Hypothalamus (tissue), 51 donors: ENCODE results near the gene PDE6B.
A peak's percentile ranks its signal among the peaks of the same experiment; 100 is the strongest.
"Not testable (repeated sequence)": the region's sequence is repeated elsewhere in the genome, so short reads cannot be mapped to it uniquely, and the experiment has no call there.

Experiments
- DNase-seq, 51 donors: peaks; one replicate each; lab custom pipeline; 2025; lab: John Stamatoyannopoulos, UW

The PDE6B gene

GRCh38 chr4:699816-700580 lies 74.6 kb downstream of the PDE6B start:
- DNase-seq = no peak

GRCh38 chr4:700587-701264 lies 75.4 kb downstream of the PDE6B start:
- no peak for DNase-seq

DNA sequence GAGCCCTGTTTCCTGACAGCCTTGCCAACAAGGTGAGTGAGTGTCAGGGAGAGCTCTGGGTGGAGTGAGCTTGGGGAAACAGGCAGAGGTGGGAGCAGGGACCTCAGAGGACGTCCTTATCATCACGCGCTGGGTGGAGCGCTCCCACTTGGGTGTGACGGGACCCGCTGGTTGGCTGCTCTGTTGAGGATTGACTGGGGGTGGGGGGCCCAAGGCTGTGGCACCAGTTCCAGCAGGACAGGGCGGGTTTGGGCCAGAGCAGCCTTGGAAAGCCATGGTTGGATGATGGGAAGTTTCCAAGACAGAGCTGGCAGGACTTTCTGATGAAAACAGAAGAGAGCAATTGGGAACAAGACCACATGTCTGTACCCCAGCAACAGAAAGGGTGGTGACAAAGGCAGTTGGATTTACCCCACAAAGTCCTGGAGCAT lies 77.3 kb downstream of the PDE6B start:
- peak in 3 of 51 donors; percentile 5 to 36 (median 19) for DNase-seq

- no peak for DNase-seq
Measured at GRCh38 chr4:703336-704197, 78.2 kb downstream of the PDE6B start.

- no peak for DNase-seq
Measured at GRCh38 chr4:704198-704891, 79.0 kb downstream of the PDE6B start.

- DNase-seq = no peak
Measured at GRCh38 chr4:704971-705277, 79.6 kb downstream of the PDE6B start.

- peak; percentile 62 to 97 (median 92) for DNase-seq
Measured at GRCh38 chr4:705278-706082, 80.1 kb downstream of the PDE6B start, which contains the start of gene PCGF3. TSS of gene PCGF3 (plus strand) at chr4:705832. CDS start at chr4:733681, 27,849 bp downstream.

DNA sequence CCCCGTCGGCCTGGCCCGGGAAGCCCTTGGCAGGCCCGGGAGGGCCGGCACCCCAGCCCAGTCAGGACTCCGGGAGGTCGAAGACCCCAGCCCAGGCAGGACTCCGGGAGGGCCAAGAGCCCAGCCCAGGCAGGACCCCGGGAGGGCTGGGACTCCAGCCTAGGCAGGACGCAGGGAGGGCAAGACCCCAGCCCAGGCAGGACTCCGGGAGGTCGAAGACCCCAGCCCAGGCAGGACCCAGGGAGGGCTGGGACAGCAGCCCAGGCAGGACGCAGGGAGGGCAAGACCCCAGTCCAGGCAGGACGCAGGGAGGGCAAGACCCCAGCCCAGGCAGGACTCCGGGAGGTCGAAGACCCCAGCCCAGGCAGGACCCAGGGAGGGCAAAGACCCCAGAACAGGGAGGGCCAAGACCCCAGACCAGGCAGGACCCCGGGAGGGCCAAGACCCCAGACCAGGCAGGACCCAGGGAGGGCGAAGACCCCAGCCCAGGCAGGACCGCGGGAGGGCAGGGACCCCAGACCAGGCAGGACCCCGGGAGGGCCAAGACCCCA lies 80.8 kb downstream of the PDE6B start:
- DNase-seq = not testable (repeated sequence)

DNA sequence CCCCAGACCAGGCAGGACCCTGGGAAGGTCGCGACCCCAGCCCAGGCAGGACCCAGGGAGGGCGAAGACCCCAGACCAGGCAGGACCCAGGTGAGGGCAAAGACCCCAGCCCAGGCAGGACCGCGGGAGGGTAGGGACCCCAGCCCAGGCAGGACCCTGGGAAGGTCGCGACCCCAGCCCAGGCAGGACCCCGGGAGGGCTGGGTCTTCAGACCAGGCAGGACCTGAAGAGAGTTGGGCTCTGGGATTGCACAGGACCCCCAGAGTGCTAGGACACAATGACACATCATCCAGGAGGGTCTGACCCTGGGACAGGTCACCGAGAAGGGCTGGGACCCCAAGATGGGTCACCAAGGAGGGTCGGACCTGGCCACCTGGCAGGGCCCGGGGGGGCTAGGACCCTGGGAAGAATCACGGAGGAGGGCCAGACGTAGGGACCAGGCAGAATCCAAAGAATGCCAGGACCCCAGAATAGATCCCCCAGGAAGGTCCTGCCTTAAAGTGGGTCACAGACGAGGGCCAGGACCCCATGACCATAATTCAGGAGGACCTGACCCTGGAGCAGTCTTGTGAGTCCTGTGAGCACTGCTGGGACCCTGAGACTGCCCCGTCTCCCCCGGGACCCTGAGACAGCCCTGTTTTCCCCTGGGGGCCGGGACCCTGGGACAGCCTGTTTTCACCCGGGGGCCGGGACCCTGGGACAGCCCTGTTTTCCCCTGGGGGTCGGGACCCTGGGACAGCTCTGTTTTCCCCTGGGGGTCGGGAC lies 81.6 kb downstream of the PDE6B start:
- DNase-seq = no peak

GRCh38 chr4:707929-708630 lies 82.7 kb downstream of the PDE6B start:
- DNase-seq = no peak

DNA sequence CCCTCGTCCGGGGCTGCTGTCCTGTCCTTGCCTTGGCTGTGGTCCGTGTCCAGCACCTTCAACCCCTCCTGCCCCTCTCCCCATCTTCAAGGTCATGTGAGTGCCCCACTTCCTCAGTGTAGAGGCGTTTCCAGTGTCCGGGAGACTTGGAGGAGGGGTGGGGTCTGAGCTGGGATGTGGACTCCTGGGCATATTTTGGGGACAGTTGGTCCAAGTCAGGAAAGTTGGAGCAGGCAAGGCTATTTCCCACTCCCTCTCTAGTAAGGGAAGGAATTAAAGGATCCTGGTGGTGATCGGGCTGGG lies 83.2 kb downstream of the PDE6B start:
- DNase-seq = no peak

DNA sequence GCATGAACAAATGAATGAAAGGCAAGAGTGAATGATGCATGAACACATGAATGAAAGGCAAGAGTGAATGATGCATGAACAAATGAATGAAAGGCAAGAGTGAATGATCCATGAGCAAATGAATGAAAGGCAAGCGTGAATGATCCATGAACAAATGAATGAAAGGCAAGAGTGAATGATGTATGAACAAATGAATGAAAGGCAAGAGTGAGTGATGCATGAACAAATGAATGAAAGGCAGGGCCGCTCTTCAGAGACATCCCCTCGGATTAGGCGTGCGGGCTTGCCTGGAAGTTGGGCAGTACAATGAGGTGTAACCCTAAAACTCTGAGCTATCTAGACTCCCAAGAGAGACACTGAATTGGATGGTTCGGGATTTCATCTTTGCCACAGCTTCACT lies 84.0 kb downstream of the PDE6B start:
- DNase-seq = no peak

GRCh38 chr4:710116-710515 lies 84.7 kb downstream of the PDE6B start:
- DNase-seq = no peak

DNA sequence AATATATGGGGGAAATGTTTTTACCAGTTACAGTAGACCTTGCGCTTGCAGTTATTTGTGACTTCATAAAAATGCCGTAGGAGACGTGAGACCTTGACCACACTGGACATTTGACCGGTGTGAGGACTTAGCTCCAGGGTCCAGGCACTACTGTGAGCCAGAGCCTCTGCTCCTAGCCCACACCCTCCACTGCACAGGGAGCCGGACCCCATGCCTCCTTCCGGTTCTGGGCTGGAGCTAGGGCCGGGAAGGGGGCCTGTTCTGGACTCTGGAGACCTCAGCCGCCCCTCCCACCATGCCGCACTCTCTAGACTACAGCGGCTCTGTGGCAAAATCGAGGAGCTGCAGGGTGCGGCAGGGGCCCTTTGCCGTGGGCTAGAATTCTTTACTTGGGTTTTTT lies 85.5 kb downstream of the PDE6B start:
- no peak for DNase-seq

- no peak for DNase-seq
Measured at GRCh38 chr4:712093-712492, 86.7 kb downstream of the PDE6B start.

DNA sequence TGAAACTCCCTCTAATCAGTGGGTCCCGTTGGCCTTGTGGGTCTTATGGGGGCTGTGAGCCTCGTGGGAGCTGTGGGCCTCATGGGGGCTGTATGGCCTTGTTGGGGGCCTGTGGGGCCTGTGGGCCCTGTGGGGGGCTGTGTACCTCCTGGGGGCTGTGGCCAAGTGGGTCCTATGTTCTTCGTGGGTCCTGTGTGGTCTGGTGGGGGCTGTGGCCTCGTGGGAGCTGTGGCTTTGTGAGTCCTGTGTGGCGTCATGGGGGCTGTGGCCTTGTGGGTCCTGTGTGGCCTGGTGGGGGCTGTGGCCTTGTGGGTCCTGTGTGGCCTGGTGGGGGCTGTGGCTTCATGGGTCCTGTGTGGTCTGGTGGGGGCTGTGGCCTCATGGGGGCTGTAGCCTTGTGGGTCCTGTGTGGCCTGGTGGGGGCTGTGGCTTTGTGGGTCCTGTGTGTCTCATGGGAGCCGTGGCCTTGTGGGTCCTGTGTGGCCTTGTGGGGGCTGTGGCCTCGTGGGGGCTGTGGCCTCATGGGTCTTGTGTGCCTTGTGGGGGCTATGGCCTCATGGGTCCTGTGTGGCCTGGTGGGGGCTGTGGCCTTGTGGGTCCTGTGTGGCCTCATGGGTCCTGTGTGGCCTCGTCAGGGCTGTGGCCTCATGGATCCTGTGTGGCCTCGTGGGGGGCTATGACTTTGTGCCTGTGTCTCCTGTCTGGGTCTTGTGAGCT lies 87.7 kb downstream of the PDE6B start:
- no peak for DNase-seq

DNA sequence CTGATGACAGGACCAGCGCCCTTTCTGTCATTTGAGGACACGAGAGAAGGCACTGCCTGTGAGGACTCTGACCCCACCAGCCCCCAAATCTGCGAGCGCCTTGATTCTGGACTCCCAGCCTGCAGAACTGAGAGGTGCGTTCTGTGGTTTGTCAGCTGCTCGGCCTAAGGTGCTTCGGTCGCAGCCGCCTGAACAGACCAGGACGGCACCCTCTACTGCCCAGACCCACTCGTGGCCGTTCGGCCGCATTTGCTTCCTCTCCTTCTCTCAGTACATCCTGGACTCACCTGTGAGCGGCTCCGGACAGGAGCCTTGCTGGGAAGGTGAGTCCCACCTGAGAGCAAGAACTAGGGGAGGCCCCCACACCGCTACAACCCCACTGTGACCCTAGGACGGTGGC lies 88.7 kb downstream of the PDE6B start:
- no peak for DNase-seq
